ENCODE data around the gene SLC39A11.

DNA sequence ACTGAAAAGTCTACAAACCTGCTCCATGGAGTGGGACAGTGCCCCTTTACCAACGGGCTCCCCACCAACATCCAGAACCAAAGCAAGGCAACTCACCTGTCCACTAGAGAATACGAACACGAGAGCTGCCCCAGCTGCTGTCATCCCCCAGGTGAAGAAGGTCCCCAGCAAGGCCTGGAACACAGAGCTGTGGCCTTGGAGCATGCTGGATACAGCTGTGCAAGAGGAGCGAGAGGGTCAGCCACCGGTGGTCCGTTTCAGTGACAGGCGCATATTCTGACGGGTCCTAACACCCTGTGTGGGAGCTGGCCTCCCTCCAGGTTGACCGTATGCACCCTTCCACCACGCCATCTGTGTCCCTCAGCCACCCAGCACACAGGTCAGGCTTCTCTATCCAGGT is 3.9 kb downstream of the SLC39A11 start:
- TF ChIP-seq CTCF (IDR thresholded peaks at IDR 0.05) = no peak
- no peak for TF ChIP-seq POLR2A (IDR thresholded peaks at IDR 0.05)

Measured in upper lobe of left lung (tissue), 4 donors.